Activated CD4-positive, alpha-beta memory T cell treated with anti-CD3 and anti-CD28 coated beads, Interleukin-2, amount 10 ng/mL, durations not matched to agents 7 days and 5 days (primary cell): ENCODE measurements around the gene FRYL. TPM values are rescaled to one million over a fixed set of nuclear protein-coding genes. Genes with fewer than 3 reads are reported as not detected.
"Not testable (repeated sequence)": the region's sequence is repeated elsewhere in the genome, so short reads cannot be mapped to it uniquely, and the experiment has no call there.

ENCODE experiments used
- CTCF ChIA-PET: fragments of 350-600 bp; sonication (Branson Sonifier 250); formaldehyde crosslinking; loops from one replicate; lab custom pipeline; 2021; ENCODE audit warnings: antibody characterized with exemption, inconsistent platforms; lab: Charles Lee
- POLR2A ChIA-PET: fragments of 350-600 bp; sonication (Branson Sonifier 250); formaldehyde crosslinking; loops from one replicate; lab custom pipeline; 2021; ENCODE audit warnings: antibody characterized with exemption; lab: Charles Lee
- DNase-seq: peaks from one replicate; pipeline ENCODE4 v3.0.0-alpha.2; 2020
- H3K27ac Mint-ChIP-seq: one replicate; pipeline ENCODE4 v1.8.0; 2021; ENCODE audit warnings: mild to moderate bottlenecking, mixed read lengths
- H3K27me3 Mint-ChIP-seq: one replicate; pipeline ENCODE4 v1.8.0; 2021; ENCODE audit warnings: mixed read lengths
- H3K36me3 Mint-ChIP-seq: one replicate; pipeline ENCODE4 v1.8.0; 2021; ENCODE audit warnings: low read depth, mixed read lengths
- H3K4me1 Mint-ChIP-seq: one replicate; pipeline ENCODE4 v1.8.0; 2021; ENCODE audit warnings: mixed read lengths
- H3K4me3 Mint-ChIP-seq: one replicate; pipeline ENCODE4 v1.8.0; 2021; ENCODE audit warnings: mild to moderate bottlenecking, mixed read lengths
- H3K9me3 Mint-ChIP-seq: one replicate; pipeline ENCODE4 v1.8.0; 2021; ENCODE audit warnings: mixed read lengths
- total RNA-seq, 2 experiments: library from RNA; stranded (reverse); gene quantifications; one replicate each; pipeline ENCODE4 v1.2.3, GENCODE V29; 2021

The FRYL gene
- total RNA-seq, 2 experiments from 2014 or later: 82.4 to 82.7 TPM

- peak overlapping the region; percentile 93 for H3K4me3 Mint-ChIP-seq
- CTCF ChIA-PET: interaction anchor here (0.8 to 4.9 kb wide), 5 partner anchors 10 to 200 kb away, joined by 3 to 25 read pairs (median 4); no protein-coding TSS in a partner anchor
- H3K27ac Mint-ChIP-seq: peak overlapping the region; percentile 80
- H3K4me1 Mint-ChIP-seq: peaks cover 54% of the 10 kb centered on the region
- POLR2A ChIA-PET: interaction anchor here (0.7 to 3.4 kb wide), 14 partner anchors 9 to 437 kb away, joined by 3 to 35 read pairs (median 4); partner anchors contain the start of genes OCIAD1 and SLAIN2
- no peaks in the 10 kb centered on the region for H3K27me3 Mint-ChIP-seq
- peaks cover 14% of the 10 kb centered on the region for H3K36me3 Mint-ChIP-seq
- DNase-seq: no peak
- H3K9me3 Mint-ChIP-seq: no peaks in the 10 kb centered on the region
Measured at GRCh38 chr4:48778431-48779094, 1.5 kb downstream of the FRYL start.

GRCh38 chr4:48777739-48778138 is 2.3 kb downstream of the FRYL start:
- Mint-ChIP-seq H3K36me3 (peaks cover 22% of the 10 kb centered on the region), H3K27ac (no peak overlapping the region), H3K9me3 (no peaks in the 10 kb centered on the region), H3K27me3 (no peaks in the 10 kb centered on the region), H3K4me3 (peak overlapping the region; percentile 93), H3K4me1 (peaks cover 62% of the 10 kb centered on the region)
- DNase-seq: no peak
- CTCF ChIA-PET: interaction anchor here (4.9 kb wide), 1 partner anchor 199 kb away, joined by 25 read pairs; no protein-coding TSS in a partner anchor
- POLR2A ChIA-PET: interaction anchor here (1.8 kb wide), 1 partner anchor 199 kb away, joined by 9 read pairs; no protein-coding TSS in a partner anchor

GRCh38 chr4:48774760-48775710 is 5.0 kb downstream of the FRYL start:
- ChIA-PET CTCF (interaction anchor here (1.6 kb wide), 1 partner anchor 197 kb away, joined by 4 read pairs; no protein-coding TSS in a partner anchor), POLR2A (no interaction called here)
- Mint-ChIP-seq H3K27me3 (no peaks in the 10 kb centered on the region), H3K4me1 (peaks cover 60% of the 10 kb centered on the region), H3K9me3 (no peaks in the 10 kb centered on the region), H3K4me3 (no peak overlapping the region), H3K27ac (no peak overlapping the region), H3K36me3 (peaks cover 35% of the 10 kb centered on the region)
- DNase-seq: no peak

- peaks cover 45% of the 10 kb centered on the region for H3K36me3 Mint-ChIP-seq
- H3K27ac Mint-ChIP-seq: no peak overlapping the region
- H3K9me3 Mint-ChIP-seq: peaks cover 4% of the 10 kb centered on the region
- POLR2A ChIA-PET: no interaction called here
- H3K4me1 Mint-ChIP-seq: peaks cover 54% of the 10 kb centered on the region
- CTCF ChIA-PET: no interaction called here
- DNase-seq: no peak
- H3K27me3 Mint-ChIP-seq: no peaks in the 10 kb centered on the region
- H3K4me3 Mint-ChIP-seq: no peak overlapping the region
Measured at GRCh38 chr4:48772556-48772955, 7.5 kb downstream of the FRYL start.

GRCh38 chr4:48767055-48767929 is 12.8 kb downstream of the FRYL start:
- Mint-ChIP-seq H3K9me3 (peaks cover 13% of the 10 kb centered on the region), H3K4me3 (no peak overlapping the region), H3K36me3 (peaks cover 46% of the 10 kb centered on the region), H3K4me1 (peaks cover 36% of the 10 kb centered on the region), H3K27me3 (no peaks in the 10 kb centered on the region), H3K27ac (no peak overlapping the region)
- CTCF ChIA-PET: interaction anchor here (0.8 kb wide), 1 partner anchor 178 kb away, joined by 5 read pairs; no protein-coding TSS in a partner anchor
- POLR2A ChIA-PET: interaction anchor here (1.0 kb wide), 1 partner anchor 139 kb away, joined by 3 read pairs; no protein-coding TSS in a partner anchor
- DNase-seq: no peak

GRCh38 chr4:48766131-48766792 is 13.8 kb downstream of the FRYL start:
- Mint-ChIP-seq H3K27me3 (no peaks in the 10 kb centered on the region), H3K9me3 (peaks cover 13% of the 10 kb centered on the region), H3K4me1 (peaks cover 31% of the 10 kb centered on the region), H3K36me3 (peaks cover 48% of the 10 kb centered on the region), H3K27ac (no peak overlapping the region), H3K4me3 (no peak overlapping the region)
- no peak for DNase-seq
- ChIA-PET CTCF (no interaction called here), POLR2A (no interaction called here)

GRCh38 chr4:48762408-48762807 is 17.7 kb downstream of the FRYL start:
- CTCF ChIA-PET: no interaction called here
- Mint-ChIP-seq H3K9me3 (peaks cover 13% of the 10 kb centered on the region), H3K4me1 (peaks cover 20% of the 10 kb centered on the region), H3K27ac (no peak overlapping the region), H3K27me3 (no peaks in the 10 kb centered on the region), H3K4me3 (no peak overlapping the region), H3K36me3 (peaks cover 44% of the 10 kb centered on the region)
- POLR2A ChIA-PET: no interaction called here
- no peak for DNase-seq

- CTCF ChIA-PET: no interaction called here
- Mint-ChIP-seq H3K36me3 (peaks cover 42% of the 10 kb centered on the region), H3K4me3 (no peak overlapping the region), H3K27me3 (no peaks in the 10 kb centered on the region), H3K9me3 (peaks cover 10% of the 10 kb centered on the region), H3K27ac (no peak overlapping the region), H3K4me1 (peaks cover 16% of the 10 kb centered on the region)
- POLR2A ChIA-PET: no interaction called here
- DNase-seq: no peak
Measured at GRCh38 chr4:48761286-48761685, 18.8 kb downstream of the FRYL start.

- H3K36me3 Mint-ChIP-seq: peaks cover 42% of the 10 kb centered on the region
- CTCF ChIA-PET, H3K27ac Mint-ChIP-seq, H3K4me1 Mint-ChIP-seq, H3K9me3 Mint-ChIP-seq, POLR2A ChIA-PET, H3K27me3 Mint-ChIP-seq, H3K4me3 Mint-ChIP-seq, DNase-seq: not testable (repeated sequence)
Measured at GRCh38 chr4:48758703-48759102, 21.4 kb downstream of the FRYL start.

GRCh38 chr4:48756689-48757220 is 23.3 kb downstream of the FRYL start:
- peaks cover 7% of the 10 kb centered on the region for H3K9me3 Mint-ChIP-seq
- DNase-seq: no peak
- CTCF ChIA-PET: no interaction called here
- peaks cover 19% of the 10 kb centered on the region for H3K4me1 Mint-ChIP-seq
- POLR2A ChIA-PET: no interaction called here
- peaks cover 42% of the 10 kb centered on the region for H3K36me3 Mint-ChIP-seq
- H3K27ac Mint-ChIP-seq: peak overlapping the region; percentile 26
- H3K27me3 Mint-ChIP-seq: no peaks in the 10 kb centered on the region
- H3K4me3 Mint-ChIP-seq: no peak overlapping the region

- H3K4me1 Mint-ChIP-seq: peaks cover 29% of the 10 kb centered on the region
- no peaks in the 10 kb centered on the region for H3K27me3 Mint-ChIP-seq
- H3K36me3 Mint-ChIP-seq: peaks cover 42% of the 10 kb centered on the region
- H3K9me3 Mint-ChIP-seq: peaks cover 7% of the 10 kb centered on the region
- CTCF ChIA-PET: no interaction called here
- no peak overlapping the region for H3K27ac Mint-ChIP-seq
- POLR2A ChIA-PET: no interaction called here
- no peak overlapping the region for H3K4me3 Mint-ChIP-seq
- no peak for DNase-seq
Measured at GRCh38 chr4:48755281-48755680, 24.8 kb downstream of the FRYL start.

GRCh38 chr4:48753159-48753558 is 26.9 kb downstream of the FRYL start:
- Mint-ChIP-seq H3K27me3 (no peaks in the 10 kb centered on the region), H3K36me3 (peaks cover 38% of the 10 kb centered on the region), H3K4me1 (peaks cover 35% of the 10 kb centered on the region), H3K27ac (no peak overlapping the region), H3K9me3 (peaks cover 2% of the 10 kb centered on the region), H3K4me3 (no peak overlapping the region)
- ChIA-PET CTCF (no interaction called here), POLR2A (no interaction called here)
- no peak for DNase-seq
